Gastrocnemius medialis (tissue), 4 donors: Measurements from ENCODE around the gene SAC3D1. TPM values are rescaled to one million over a fixed set of nuclear protein-coding genes. Genes with fewer than 3 reads are reported as not detected.
A peak's percentile ranks its signal among the peaks of the same experiment; 100 is the strongest.

Experiments used
- ATAC-seq, 2 donors: fragments of 150-250 bp; one replicate each; pipeline ENCODE4 v1.9.1; 2016
- DNase-seq, 2 donors: peaks; one replicate each; pipeline ENCODE4 v3.0.0-alpha.2; 2019
- H3K27ac ChIP-seq, 4 donors: fragments of 200-600 bp; sonication (generic); 1 replicate in 1 of 4; 2 replicates in 3 of 4; pipeline ENCODE4 v1.5.1; 2016 to 2018; ENCODE audit warnings: mild to moderate bottlenecking in 2 of 4, moderate library complexity in 1 of 4
- H3K27me3 ChIP-seq, 3 donors: fragments of 200-600 bp; sonication (generic) in 2 of 3; 1 replicate in 1 of 3; 2 replicates in 2 of 3; pipeline versions ENCODE4 v1.5.1 to v1.6.0; 2016 to 2019; ENCODE audit warnings: mild to moderate bottlenecking in 1 of 3, moderate library complexity in 1 of 3
- H3K36me3 ChIP-seq, 2 donors: fragments of 200-600 bp; sonication (generic) in 1 of 2; one replicate each; pipeline ENCODE4 v1.5.1; 2017 to 2018
- H3K4me1 ChIP-seq, 2 donors: fragments of 200-600 bp; sonication (generic) in 1 of 2; one replicate each; pipeline ENCODE4 v1.5.1; 2016 to 2017; ENCODE audit warnings: mild to moderate bottlenecking in 2 of 2
- H3K4me3 ChIP-seq, 4 donors: fragments of 200-600 bp; sonication (generic) in 3 of 4; 1 replicate in 1 of 4; 2 replicates in 3 of 4; pipeline ENCODE4 v1.5.1; 2016 to 2019; ENCODE audit warnings: mild to moderate bottlenecking in 2 of 4
- H3K9me3 ChIP-seq, 3 donors: fragments of 200-600 bp; sonication (generic) in 2 of 3; 1 replicate in 1 of 3; 2 replicates in 2 of 3; pipeline ENCODE4 v1.5.1; 2016 to 2019
- CTCF ChIP-seq, 5 experiments: fragments of 450-650 bp in 3 of 5; fragments of 200-600 bp in 2 of 5; sonication (generic) in 2 of 5; IDR thresholded peaks in 4 of 5; conservative IDR thresholded peaks in 1 of 5; 1 replicate in 4 of 5; 2 replicates in 1 of 5; pipeline ENCODE4 v1.5.1; 2016 to 2019; ENCODE audit warnings: antibody characterized with exemption in 5 of 5, mild to moderate bottlenecking in 3 of 5, moderate library complexity in 3 of 5
- POLR2A ChIP-seq, 2 donors: fragments of 450-650 bp; IDR thresholded peaks; one replicate each; pipeline ENCODE4 v1.6.1; 2017; ENCODE audit warnings: antibody characterized with exemption in 2 of 2, mild to moderate bottlenecking in 2 of 2, moderate library complexity in 2 of 2
- in situ Hi-C, 4 donors: fragments of 200-750 bp; cut with MboI; loops; one replicate each; pipeline versions ENCODE4 v1.15.0 to v1.8.0; 2017; ENCODE audit warnings: low sequenced_read_pairs in 4 of 4
- intact Hi-C: fragments of 100-400 bp; cut with DNase I; formaldehyde crosslinking; loops from one replicate; pipeline ENCODE4 v1.15.1; 2023; ENCODE audit warnings: low total_unique reads
- total RNA-seq, 4 donors: library from RNA; depleted of rRNA; stranded (reverse); fragments of >200 nt; gene quantifications; one replicate each; pipeline versions ENCODE4 v1.1.0 to v1.2.3, GENCODE V29; 2016

SAC3D1 gene
- total RNA-seq, 4 donors from 2014 or later, result 9.0 to 27.2 (median 14.4) TPM

- intact Hi-C loops (no loop called here), in situ Hi-C loops (no loop called here)
- H3K4me3 ChIP-seq, result no peak overlapping the region
- H3K9me3 ChIP-seq, result no peaks in the 10 kb centered on the region
- no peaks in the 10 kb centered on the region for H3K36me3 ChIP-seq
- H3K27ac ChIP-seq, result no peak overlapping the region
- ATAC-seq, result peak in 1 of 2 donors; percentile 62
- peaks cover 0 to 2% of the 10 kb centered on the region in 2 donors for H3K4me1 ChIP-seq
- no peaks in the 10 kb centered on the region for H3K27me3 ChIP-seq
- TF ChIP-seq CTCF (IDR thresholded peaks at IDR 0.05 in 4 of 5, conservative IDR thresholded peaks at IDR 0.05 in 1 of 5), result peak in 4 of 5 experiments; percentile 26 to 50 (median 38)
- no peak for TF ChIP-seq POLR2A (IDR thresholded peaks at IDR 0.05)
- DNase-seq, result no peak
Measured at GRCh38 chr11:65078151-65078550, 37.1 kb downstream of the SAC3D1 start.

GRCh38 chr11:65078786-65079342 is 37.9 kb downstream of the SAC3D1 start:
- no peak for DNase-seq
- intact Hi-C loops, result no loop called here
- no peaks in the 10 kb centered on the region for H3K36me3 ChIP-seq
- H3K4me3 ChIP-seq, result no peak overlapping the region
- H3K4me1 ChIP-seq, result peaks cover 6 to 8% of the 10 kb centered on the region in 2 donors
- no peak for ATAC-seq
- no peak overlapping the region for H3K27ac ChIP-seq
- TF ChIP-seq POLR2A (IDR thresholded peaks at IDR 0.05), result no peak
- no peak for TF ChIP-seq CTCF (IDR thresholded peaks at IDR 0.05 in 4 of 5, conservative IDR thresholded peaks at IDR 0.05 in 1 of 5)
- in situ Hi-C loops, result no loop called here
- no peaks in the 10 kb centered on the region for H3K27me3 ChIP-seq
- no peaks in the 10 kb centered on the region for H3K9me3 ChIP-seq

- no peak for TF ChIP-seq CTCF (IDR thresholded peaks at IDR 0.05 in 4 of 5, conservative IDR thresholded peaks at IDR 0.05 in 1 of 5)
- no peaks in the 10 kb centered on the region for H3K9me3 ChIP-seq
- peak overlapping the region; percentile 71 to 95 (median 81) for H3K4me3 ChIP-seq
- intact Hi-C loops, result loop anchor here (5.0 kb wide), 1 partner anchor 41 kb away; the partner anchor contains the start of gene SAC3D1
- no peaks in the 10 kb centered on the region for H3K27me3 ChIP-seq
- H3K4me1 ChIP-seq, result peaks cover 12 to 18% of the 10 kb centered on the region in 2 donors
- peak overlapping the region; percentile 90 to 98 (median 91) for H3K27ac ChIP-seq
- in situ Hi-C loops, result no loop called here
- peaks cover 0 to 31% of the 10 kb centered on the region in 2 donors for H3K36me3 ChIP-seq
- DNase-seq, result no peak
- ATAC-seq, result peak in 1 of 2 donors; percentile 1
Measured at GRCh38 chr11:65083134-65083833, 42.3 kb downstream of the SAC3D1 start.

- TF ChIP-seq POLR2A (IDR thresholded peaks at IDR 0.05) (peak; percentile 12 to 52), CTCF (IDR thresholded peaks at IDR 0.05 in 4 of 5, conservative IDR thresholded peaks at IDR 0.05 in 1 of 5) (peak in 1 of 5 experiments; percentile 4)
- Histone ChIP-seq H3K4me3 (peak within 1 kb of the TSS; percentile 71 to 95 (median 81)), H3K36me3 (peaks cover 0 to 38% of the 10 kb centered on the region in 2 donors), H3K27ac (peak within 1 kb of the TSS; percentile 90 to 98 (median 91)), H3K4me1 (peaks cover 12 to 18% of the 10 kb centered on the region in 2 donors), H3K9me3 (no peaks in the 10 kb centered on the region), H3K27me3 (no peaks in the 10 kb centered on the region)
- intact Hi-C loops, result loop anchor here (1.0 to 5.0 kb wide), 7 partner anchors 12 to 1261 kb away; partner anchors contain the start of genes BRMS1, FAU, MRPL49 and SAC3D1
- in situ Hi-C loops, result no loop called here
- peak; percentile 98 to 99 for ATAC-seq
- DNase-seq, result peak; percentile 90 to 93
Measured at GRCh38 chr11:65083834-65084597, 43.0 kb downstream of the SAC3D1 start, which contains the start of the genes CDCA5 and ZFPL1. TSS of gene CDCA5 (minus strand) at chr11:65084040. CDS start at chr11:65083978, 62 bp downstream. TSS of gene ZFPL1 (plus strand) at chr11:65084222. CDS start at chr11:65084699, 477 bp downstream.
